HT-29 (cell line): ENCODE measurements around the gene TPGS1. TPM values are rescaled to one million over a fixed set of nuclear protein-coding genes. Genes with fewer than 3 reads are reported as not detected.
"Not testable (repeated sequence)": the region's sequence is repeated elsewhere in the genome, so short reads cannot be mapped to it uniquely, and the experiment has no call there.

Experiments
- DNase-seq: peaks from one replicate; pipeline ENCODE4 v3.0.0-alpha.2; 2015; ENCODE audit warnings: low spot score
- total RNA-seq: library from RNA; depleted of rRNA; stranded (reverse); fragments of >200 nt; shearing (Covaris generic); gene quantifications from 2 replicates; pipeline ENCODE4 v1.2.3, GENCODE V29; 2014

The TPGS1 gene
- total RNA-seq, 1 experiment from 2014 or later, result 25.8 TPM

DNA sequence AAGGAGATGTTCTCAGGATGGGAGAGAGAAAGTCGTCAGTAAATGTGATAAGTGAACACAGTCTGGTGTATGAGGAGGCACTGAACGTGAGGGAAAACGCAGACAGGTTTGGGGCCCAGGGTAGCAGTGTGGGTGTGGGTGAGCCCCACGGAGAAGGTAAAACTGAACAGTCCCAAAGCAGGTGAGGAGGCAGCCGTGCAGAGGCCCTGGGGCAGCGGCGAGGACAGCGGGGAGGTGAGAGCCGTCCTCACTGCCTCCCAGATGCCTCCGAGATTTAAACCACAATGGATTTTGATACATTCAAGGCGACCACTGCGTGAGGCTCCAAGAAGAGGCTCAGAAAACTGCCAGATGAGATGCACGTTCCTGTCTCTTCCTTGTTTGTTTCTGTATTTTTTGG is 31.9 kb upstream of the TPGS1 start:
- no peak for DNase-seq

- no peak for DNase-seq
Measured at GRCh38 chr19:478236-478903, 28.9 kb upstream of the TPGS1 start.

- DNase-seq, result no peak
Measured at GRCh38 chr19:478976-479375, 28.3 kb upstream of the TPGS1 start.

- peak; percentile 62 for DNase-seq
Measured at GRCh38 chr19:480016-480855, 27.1 kb upstream of the TPGS1 start.

GRCh38 chr19:481100-481499 is 26.2 kb upstream of the TPGS1 start:
- not testable (repeated sequence) for DNase-seq

- no peak for DNase-seq
Measured at GRCh38 chr19:482186-483041, 24.9 kb upstream of the TPGS1 start.

GRCh38 chr19:483332-484072 is 23.8 kb upstream of the TPGS1 start:
- no peak for DNase-seq

GRCh38 chr19:484494-484893 is 22.8 kb upstream of the TPGS1 start:
- DNase-seq, result no peak

DNA sequence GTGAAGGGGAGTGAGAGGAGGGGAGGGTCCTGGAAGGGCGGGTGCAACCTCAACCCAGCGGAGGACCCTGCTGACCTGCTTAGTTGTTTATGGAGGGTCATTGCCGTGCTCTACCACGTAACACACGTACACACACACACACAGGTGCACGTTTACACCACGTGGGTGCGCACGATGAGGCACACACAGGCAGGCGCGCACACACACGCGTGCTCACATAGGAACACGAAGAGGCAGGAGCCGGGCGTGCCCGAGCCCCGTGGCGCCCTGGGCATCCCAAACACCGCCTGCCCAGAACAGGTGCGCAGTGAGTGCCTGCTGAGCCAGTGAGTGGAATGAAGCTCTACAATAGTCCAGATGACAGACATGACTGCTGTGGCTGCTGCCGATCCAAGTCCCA is 22.2 kb upstream of the TPGS1 start:
- DNase-seq, result no peak

- no peak for DNase-seq
Measured at GRCh38 chr19:485583-486236, 21.6 kb upstream of the TPGS1 start.

DNA sequence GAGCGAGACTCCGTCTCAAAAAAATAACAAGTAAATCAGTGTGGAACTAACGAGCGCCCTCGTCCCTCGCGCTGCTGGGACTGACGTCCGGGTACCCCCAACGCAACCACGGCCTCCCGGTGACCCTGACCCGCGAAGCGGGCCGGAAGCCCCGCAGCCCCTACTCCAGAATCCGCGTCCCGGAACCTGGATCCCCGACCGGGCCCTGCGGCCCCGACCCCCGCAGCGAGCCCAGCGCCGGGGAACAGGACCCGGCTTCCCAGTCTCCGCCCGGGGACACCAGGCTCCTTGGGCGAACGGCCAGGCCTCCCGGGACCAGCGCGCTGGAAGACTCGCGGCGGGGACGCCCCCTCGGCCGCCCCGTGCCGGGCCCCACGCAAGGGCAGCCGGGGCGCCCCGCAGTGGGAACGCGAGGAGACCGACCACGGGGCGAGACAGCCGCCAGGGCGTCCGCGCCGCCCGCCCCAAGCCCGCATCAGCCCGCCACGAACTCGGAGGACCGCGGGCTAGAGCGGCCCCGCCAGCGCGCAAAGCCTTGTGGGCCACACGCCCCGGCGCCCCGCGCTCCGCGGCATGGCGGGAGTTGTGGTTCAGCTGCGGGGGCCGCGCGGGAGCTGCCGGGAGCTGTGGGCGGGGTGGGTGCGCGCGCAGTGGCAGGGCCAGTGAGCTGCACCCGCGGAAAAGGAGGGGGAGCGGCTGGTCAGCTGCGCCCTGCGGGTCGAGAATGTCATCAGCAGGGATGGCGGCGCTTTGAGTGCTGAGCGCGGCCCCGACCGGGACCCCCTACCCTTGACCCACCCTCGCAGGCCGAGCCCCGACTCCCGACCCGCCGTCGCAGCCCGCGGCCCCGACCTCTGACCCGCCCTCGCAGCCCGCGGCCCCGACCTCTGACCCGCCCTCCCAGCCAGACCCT is 18.5 kb upstream of the TPGS1 start:
- peak; percentile 81 for DNase-seq

- no peak for DNase-seq
Measured at GRCh38 chr19:489418-490196, 17.7 kb upstream of the TPGS1 start.

GRCh38 chr19:491146-491741 is 16.1 kb upstream of the TPGS1 start:
- DNase-seq, result no peak

DNA sequence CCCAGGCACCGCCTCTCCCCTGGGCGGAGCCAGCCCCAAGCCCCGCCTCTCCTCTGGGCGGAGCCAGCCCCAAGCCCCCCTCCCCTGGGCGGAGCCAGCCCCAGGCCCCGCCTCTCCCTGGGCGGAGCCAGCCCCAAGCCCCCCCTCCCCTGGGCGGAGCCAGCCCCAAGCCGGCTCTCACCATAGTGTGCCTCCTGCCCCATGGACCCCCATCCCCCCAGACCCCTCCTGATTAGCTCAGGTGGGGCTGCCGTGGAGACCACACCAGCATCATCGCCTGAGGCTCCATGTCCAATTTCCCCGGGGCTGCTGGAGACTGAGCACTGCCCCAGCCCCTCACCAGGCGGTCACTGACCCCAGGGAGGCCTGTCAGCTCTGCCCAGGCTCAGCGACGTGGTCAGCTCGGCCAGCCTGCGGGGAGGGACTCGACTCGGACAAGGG is 15.2 kb upstream of the TPGS1 start:
- DNase-seq, result no peak

- DNase-seq, result no peak
Measured at GRCh38 chr19:493391-494170, 13.7 kb upstream of the TPGS1 start.

- no peak for DNase-seq
Measured at GRCh38 chr19:494171-495080, 12.9 kb upstream of the TPGS1 start.

DNA sequence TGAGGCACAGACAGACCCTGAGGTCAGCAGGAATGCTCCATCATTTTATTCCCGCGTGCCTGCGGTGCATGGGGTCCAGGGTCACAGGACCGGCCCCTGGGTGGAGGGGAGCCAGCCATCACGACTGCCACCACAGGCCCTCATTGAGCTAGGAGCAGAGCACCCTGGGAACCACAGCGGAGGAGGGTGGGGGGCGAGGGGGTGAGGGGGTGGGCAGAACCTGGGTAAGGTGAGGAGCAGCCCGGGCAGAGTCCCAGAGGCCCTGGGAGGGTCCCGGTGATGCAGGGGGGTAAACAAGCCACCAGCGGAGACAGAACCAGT is 12.3 kb upstream of the TPGS1 start:
- no peak for DNase-seq
